Uterus (tissue), 4 donors: ENCODE measurements around the gene LRP4. TPM values are rescaled to one million over a fixed set of nuclear protein-coding genes. Genes with fewer than 3 reads are reported as not detected.

Experiments used
- DNase-seq, 2 donors: peaks; one replicate each; pipeline ENCODE4 v3.0.0-alpha.2; 2019 to 2020
- H3K27ac ChIP-seq, 2 donors: fragments of 200-600 bp; sonication (generic); 1 replicate in 1 of 2; 2 replicates in 1 of 2; pipeline ENCODE4 v1.5.1; 2016 to 2018
- H3K27me3 ChIP-seq, 2 donors: fragments of 200-600 bp; sonication (generic); one replicate each; pipeline ENCODE4 v1.5.1; 2018 to 2019; ENCODE audit warnings: control low read depth in 1 of 2
- H3K36me3 ChIP-seq, 2 donors: fragments of 200-600 bp; sonication (generic); one replicate each; pipeline ENCODE4 v1.5.1; 2019; ENCODE audit warnings: control low read depth in 1 of 2
- H3K4me1 ChIP-seq, 2 donors: fragments of 200-600 bp; sonication (generic); one replicate each; pipeline ENCODE4 v1.5.1; 2018 to 2019; ENCODE audit warnings: control low read depth in 1 of 2
- H3K4me3 ChIP-seq, 2 donors: fragments of 200-600 bp; sonication (generic); 1 replicate in 1 of 2; 2 replicates in 1 of 2; pipeline ENCODE4 v1.5.1; 2018 to 2019; ENCODE audit warnings: mild to moderate bottlenecking in 1 of 2
- H3K9me3 ChIP-seq, 2 donors: fragments of 200-600 bp; sonication (generic); one replicate each; pipeline ENCODE4 v1.5.1; 2019; ENCODE audit warnings: control low read depth in 1 of 2
- POLR2A ChIP-seq, 2 donors: fragments of 450-650 bp; IDR thresholded peaks; one replicate each; pipeline ENCODE4 v1.6.1; 2016; ENCODE audit warnings: antibody characterized with exemption in 2 of 2, mild to moderate bottlenecking in 1 of 2, moderate library complexity in 1 of 2
- intact Hi-C: fragments of 100-400 bp; cut with DNase I; formaldehyde crosslinking; loops from one replicate; pipeline ENCODE4 v1.15.1; 2023; ENCODE audit warnings: low total_unique reads
- total RNA-seq, 4 donors: library from RNA; depleted of rRNA in 3 of 4; stranded (reverse); fragments of >200 nt in 3 of 4; gene quantifications; one replicate each; pipeline versions ENCODE4 v1.1.0 to v1.2.4, GENCODE V29; 2014 to 2023
- TF ChIP-seq, protein P1 (sequence below), 4 experiments: fragments of 200-600 bp in 2 of 4; fragments of 450-650 bp in 2 of 4; sonication (generic) in 2 of 4; IDR thresholded peaks; one replicate each; pipeline ENCODE4 v1.5.1; 2016 to 2019; ENCODE audit warnings: antibody characterized with exemption in 4 of 4, mild to moderate bottlenecking in 2 of 4, moderate library complexity in 1 of 4
- donor health status: DM: yes; HTN: yes; CAD: no.

The LRP4 gene
- total RNA-seq, 4 donors from 2014 or later, result 0.77 to 21.2 (median 9.3) TPM

DNA sequence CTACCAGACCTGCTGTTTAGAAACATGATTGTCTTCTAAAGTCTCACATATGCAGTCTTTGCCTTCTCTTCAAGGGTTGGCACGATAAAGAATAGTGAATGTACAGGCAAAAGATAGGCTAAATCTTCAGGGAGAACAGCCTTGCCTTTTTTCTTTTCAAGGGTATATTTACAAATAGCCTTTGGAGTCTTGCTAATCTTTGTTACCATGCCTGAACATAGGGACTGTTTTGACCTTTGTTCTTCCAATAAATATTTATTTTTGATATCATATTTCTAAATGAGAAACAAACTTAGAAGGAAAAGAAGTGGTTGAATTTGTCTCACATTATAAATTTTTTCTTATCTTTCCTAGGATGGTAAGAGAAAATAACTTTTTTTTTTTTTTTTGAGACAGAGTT lies 30.9 kb upstream of the LRP4 start:
- no peak for DNase-seq

DNA sequence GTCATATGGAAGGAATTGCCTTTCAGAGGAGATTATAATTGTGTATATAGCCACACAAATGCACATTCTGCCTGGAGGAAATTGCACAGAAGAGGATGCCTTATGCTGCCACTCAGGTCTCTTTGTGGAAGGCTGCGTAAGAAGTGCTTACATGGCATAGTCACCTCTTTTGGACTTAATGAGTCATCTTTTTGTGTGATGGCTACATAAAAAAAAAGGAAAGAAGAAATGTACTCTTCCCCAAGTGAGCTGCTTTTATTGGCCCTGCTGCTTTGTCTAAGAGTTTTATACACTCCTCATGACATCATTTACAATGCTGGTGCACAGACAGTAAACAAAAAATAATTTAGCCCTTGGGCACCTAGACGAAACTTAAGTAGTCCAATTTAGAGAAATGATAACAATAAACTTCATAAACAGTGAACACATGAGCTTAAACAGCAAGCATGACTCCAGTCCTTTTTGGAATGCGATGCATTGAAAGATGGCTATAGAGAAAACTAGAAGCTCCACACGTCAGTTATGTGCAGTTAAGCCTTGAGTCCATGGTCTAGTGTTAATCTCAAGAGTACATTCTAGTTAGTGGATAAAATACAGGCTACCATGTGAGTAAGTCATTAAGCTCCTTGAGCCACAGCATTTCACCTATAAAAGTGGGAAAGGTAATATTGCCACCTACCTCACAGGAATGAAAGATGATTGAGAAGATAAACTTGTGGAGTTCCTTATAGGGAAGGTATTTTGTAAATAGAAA lies 30.2 kb upstream of the LRP4 start:
- Histone ChIP-seq H3K27me3 (no peaks in the 10 kb centered on the region), H3K27ac (no peak overlapping the region), H3K36me3 (no peaks in the 10 kb centered on the region), H3K9me3 (no peaks in the 10 kb centered on the region), H3K4me3 (no peak overlapping the region), H3K4me1 (no peaks in the 10 kb centered on the region)
- no peak for TF ChIP-seq POLR2A (IDR thresholded peaks at IDR 0.05)
- TF ChIP-seq, protein P1, sequence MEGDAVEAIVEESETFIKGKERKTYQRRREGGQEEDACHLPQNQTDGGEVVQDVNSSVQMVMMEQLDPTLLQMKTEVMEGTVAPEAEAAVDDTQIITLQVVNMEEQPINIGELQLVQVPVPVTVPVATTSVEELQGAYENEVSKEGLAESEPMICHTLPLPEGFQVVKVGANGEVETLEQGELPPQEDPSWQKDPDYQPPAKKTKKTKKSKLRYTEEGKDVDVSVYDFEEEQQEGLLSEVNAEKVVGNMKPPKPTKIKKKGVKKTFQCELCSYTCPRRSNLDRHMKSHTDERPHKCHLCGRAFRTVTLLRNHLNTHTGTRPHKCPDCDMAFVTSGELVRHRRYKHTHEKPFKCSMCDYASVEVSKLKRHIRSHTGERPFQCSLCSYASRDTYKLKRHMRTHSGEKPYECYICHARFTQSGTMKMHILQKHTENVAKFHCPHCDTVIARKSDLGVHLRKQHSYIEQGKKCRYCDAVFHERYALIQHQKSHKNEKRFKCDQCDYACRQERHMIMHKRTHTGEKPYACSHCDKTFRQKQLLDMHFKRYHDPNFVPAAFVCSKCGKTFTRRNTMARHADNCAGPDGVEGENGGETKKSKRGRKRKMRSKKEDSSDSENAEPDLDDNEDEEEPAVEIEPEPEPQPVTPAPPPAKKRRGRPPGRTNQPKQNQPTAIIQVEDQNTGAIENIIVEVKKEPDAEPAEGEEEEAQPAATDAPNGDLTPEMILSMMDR (IDR thresholded peaks at IDR 0.05), result no peak
- DNase-seq, result no peak
- intact Hi-C loops, result no loop called here

More for the DNA sequence above, 30.9 kb upstream of the LRP4 start:
- no peaks in the 10 kb centered on the region for H3K4me1 ChIP-seq
- intact Hi-C loops, result no loop called here
- H3K9me3 ChIP-seq, result no peaks in the 10 kb centered on the region
- H3K36me3 ChIP-seq, result no peaks in the 10 kb centered on the region
- TF ChIP-seq POLR2A (IDR thresholded peaks at IDR 0.05), result no peak
- TF ChIP-seq, protein P1 (IDR thresholded peaks at IDR 0.05), result no peak
- no peak overlapping the region for H3K27ac ChIP-seq
- H3K27me3 ChIP-seq, result no peaks in the 10 kb centered on the region
- no peak overlapping the region for H3K4me3 ChIP-seq

DNA sequence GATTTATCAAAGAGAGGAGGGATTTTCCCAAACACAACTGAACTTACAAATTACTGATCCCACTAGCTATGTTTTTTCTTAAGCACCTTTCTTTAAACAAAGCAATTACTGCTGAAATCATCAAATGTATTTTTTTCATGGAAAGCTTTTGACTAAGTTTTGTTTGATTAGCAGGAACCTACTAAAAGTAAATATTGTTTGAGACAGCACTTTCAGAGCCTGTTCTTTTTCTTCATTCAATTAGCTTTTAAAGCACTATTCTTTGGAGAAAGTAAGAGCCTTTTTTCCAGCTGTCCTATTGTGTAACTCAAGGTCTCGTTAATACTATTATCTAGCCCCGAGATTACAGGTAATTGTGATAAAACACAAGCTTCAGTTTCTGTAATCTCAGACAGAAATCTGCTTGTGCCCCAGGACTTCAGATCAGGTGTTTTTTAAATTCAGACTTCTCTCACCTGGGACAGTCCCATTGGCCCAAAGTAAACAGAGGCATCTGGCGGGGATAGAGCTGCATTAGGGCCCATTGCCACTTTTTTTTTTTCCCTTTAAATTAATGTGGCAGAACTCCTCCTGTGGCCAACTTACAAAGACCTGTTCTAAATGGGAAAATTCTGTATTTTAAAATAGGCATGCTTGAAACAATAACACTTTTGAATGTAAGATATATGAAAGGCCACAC lies 29.2 kb upstream of the LRP4 start:
- Histone ChIP-seq H3K4me1 (no peaks in the 10 kb centered on the region), H3K9me3 (no peaks in the 10 kb centered on the region), H3K27ac (no peak overlapping the region), H3K36me3 (no peaks in the 10 kb centered on the region), H3K27me3 (no peaks in the 10 kb centered on the region), H3K4me3 (no peak overlapping the region)
- no peak for TF ChIP-seq POLR2A (IDR thresholded peaks at IDR 0.05)
- TF ChIP-seq, protein P1 (IDR thresholded peaks at IDR 0.05), result no peak
- DNase-seq, result no peak
- intact Hi-C loops, result no loop called here

DNA sequence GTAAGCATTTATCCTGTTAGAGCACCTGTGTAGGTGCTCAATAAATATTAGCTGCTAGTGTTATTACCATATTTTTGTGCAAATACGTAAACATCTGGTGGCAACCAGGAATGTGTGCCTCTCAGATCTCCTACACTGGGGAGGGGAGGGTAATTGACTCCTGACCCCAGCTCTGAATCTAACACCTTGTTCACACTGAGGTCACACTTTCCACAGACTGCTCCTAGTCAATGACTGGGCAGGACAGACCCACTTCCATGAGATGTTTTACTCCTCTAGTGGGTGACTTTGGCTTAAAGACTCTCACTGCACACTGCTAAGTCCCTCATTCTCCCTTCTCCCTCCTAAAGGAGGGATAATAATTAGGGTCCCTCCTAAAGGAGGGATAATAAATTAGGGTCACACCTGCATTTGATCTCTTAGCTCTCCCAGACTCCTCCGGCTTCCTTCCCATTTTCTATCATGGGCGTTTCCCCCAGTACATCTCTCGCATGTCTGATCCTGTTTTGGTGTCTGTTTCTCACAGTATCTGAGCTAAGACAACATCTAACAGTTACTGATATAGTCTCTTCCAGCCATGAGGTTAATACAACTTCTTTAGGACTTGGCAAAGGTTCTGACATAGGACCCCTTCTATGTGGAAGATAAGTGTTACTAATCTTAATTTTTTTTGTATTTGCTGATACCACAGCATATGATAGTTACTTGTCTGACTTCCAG lies 26.2 kb upstream of the LRP4 start:
- Histone ChIP-seq H3K27ac (no peak overlapping the region), H3K27me3 (no peaks in the 10 kb centered on the region), H3K4me3 (no peak overlapping the region), H3K4me1 (no peaks in the 10 kb centered on the region), H3K9me3 (no peaks in the 10 kb centered on the region), H3K36me3 (no peaks in the 10 kb centered on the region)
- no peak for DNase-seq
- intact Hi-C loops, result no loop called here
- TF ChIP-seq, protein P1 (IDR thresholded peaks at IDR 0.05), result no peak
- no peak for TF ChIP-seq POLR2A (IDR thresholded peaks at IDR 0.05)

DNA sequence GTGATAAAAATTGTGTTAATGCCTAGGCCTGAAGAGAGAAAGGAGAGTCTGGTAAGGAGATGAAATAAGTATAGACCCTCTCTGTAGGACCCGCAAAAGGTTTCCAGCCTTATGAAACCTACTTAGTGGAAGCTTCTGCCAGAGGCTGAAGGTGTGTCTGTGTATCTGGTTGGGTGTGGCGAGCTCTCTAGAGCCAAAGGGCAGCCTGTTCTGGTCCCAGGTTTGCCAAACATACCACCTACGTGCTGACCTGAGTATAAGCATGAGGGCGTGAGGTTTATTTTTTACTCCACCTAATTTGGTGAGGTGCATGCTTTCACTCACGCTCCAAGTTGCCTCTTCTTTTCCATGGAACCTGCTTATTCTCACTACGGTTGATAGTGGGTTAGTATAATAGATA lies 23.8 kb upstream of the LRP4 start:
- DNase-seq, result no peak
- no peak overlapping the region for H3K27ac ChIP-seq
- no peaks in the 10 kb centered on the region for H3K36me3 ChIP-seq
- no peaks in the 10 kb centered on the region for H3K9me3 ChIP-seq
- no peak for TF ChIP-seq POLR2A (IDR thresholded peaks at IDR 0.05)
- TF ChIP-seq, protein P1 (IDR thresholded peaks at IDR 0.05), result no peak
- no peak overlapping the region for H3K4me3 ChIP-seq
- intact Hi-C loops, result no loop called here
- H3K4me1 ChIP-seq, result no peaks in the 10 kb centered on the region
- H3K27me3 ChIP-seq, result no peaks in the 10 kb centered on the region
